H1 (cell line): ENCODE results near the gene SLC22A23. TPM values are rescaled to one million over a fixed set of nuclear protein-coding genes. Genes with fewer than 3 reads are reported as not detected.

ENCODE experiments used
- CTCF ChIA-PET: fragments of 300-600 bp; sonication (Branson Sonifier 250); formaldehyde crosslinking; loops from one replicate; lab custom pipeline; 2021; ENCODE audit not compliant: partially characterized antibody; lab: Charles Lee
- POLR2A ChIA-PET: fragments of 300-600 bp; sonication (Branson Sonifier 250); formaldehyde crosslinking; loops from one replicate; lab custom pipeline; 2021; ENCODE audit warnings: inconsistent platforms; ENCODE audit not compliant: partially characterized antibody; lab: Charles Lee
- DNase-seq, 2 experiments: peaks; one replicate each; pipeline versions ENCODE4 v3.0.0 to v3.0.0-alpha.2; 2010 to 2022; ENCODE audit warnings: low spot score in 2 of 2, low read depth in 1 of 2, mixed read lengths in 1 of 2
- FAIRE-seq: peaks from 2 replicates; lab custom pipeline; 2011; peaks lifted over from hg19 to GRCh38; lab: Jason Lieb, UNC
- H2AFZ ChIP-seq: 2 replicates; pipeline ENCODE4 v1.8.1; 2012; ENCODE audit warnings: low read length, inconsistent platforms
- H2AK5ac ChIP-seq: 2 replicates; pipeline ENCODE4 v1.6.1; 2013; ENCODE audit warnings: low read depth, low read length
- H2BK120ac ChIP-seq: replicated peaks from 2 replicates; pipeline ENCODE3; 2013; ENCODE audit warnings: low read depth, low read length, inconsistent platforms
- H2BK12ac ChIP-seq: 2 replicates; pipeline ENCODE4 v1.6.1; 2013; ENCODE audit warnings: low read depth, low read length
- H2BK15ac ChIP-seq: 2 replicates; pipeline ENCODE4 v1.6.1; 2013; ENCODE audit warnings: low read length
- H2BK20ac ChIP-seq: 2 replicates; pipeline ENCODE4 v1.6.1; 2013; ENCODE audit warnings: low read length
- H2BK5ac ChIP-seq: 2 replicates; pipeline ENCODE4 v1.6.1; 2013; ENCODE audit warnings: low read depth, low read length
- H3K14ac ChIP-seq: 2 replicates; pipeline ENCODE4 v1.6.1; 2013; ENCODE audit warnings: inconsistent platforms; ENCODE audit not compliant: insufficient read length
- H3K18ac ChIP-seq: 2 replicates; pipeline ENCODE4 v1.6.1; 2013; ENCODE audit warnings: low read length; ENCODE audit errors: extremely low read depth
- H3K23ac ChIP-seq: 2 replicates; pipeline ENCODE4 v1.6.1; 2013; ENCODE audit warnings: inconsistent platforms; ENCODE audit not compliant: insufficient read length
- H3K23me2 ChIP-seq: 2 replicates; pipeline ENCODE4 v1.6.1; 2013; ENCODE audit warnings: low read depth, low read length
- H3K27ac ChIP-seq: 2 replicates; pipeline ENCODE4 v1.6.1; 2011; ENCODE audit warnings: low read depth, low read length, inconsistent platforms
- H3K27me3 ChIP-seq, 4 experiments: replicated peaks in 1 of 4; 1 replicate in 1 of 4; 2 replicates in 3 of 4; pipeline versions ENCODE4 v1.6.1 to v1.8.1; 2011 to 2013; ENCODE audit warnings: low read length in 3 of 4, mild to moderate bottlenecking in 3 of 4, inconsistent platforms in 2 of 4, mixed read lengths in 2 of 4, moderate library complexity in 1 of 4; ENCODE audit not compliant: control insufficient read depth in 3 of 4, insufficient read depth in 3 of 4; ENCODE audit errors: extremely low read depth in 1 of 4
- H3K36me3 ChIP-seq, 4 experiments: 2 replicates each; pipeline versions ENCODE4 v1.6.1 to v1.8.1; 2011 to 2013; ENCODE audit warnings: mild to moderate bottlenecking in 4 of 4, low read length in 3 of 4, moderate library complexity in 2 of 4, control low read depth in 1 of 4, inconsistent platforms in 1 of 4; ENCODE audit not compliant: insufficient read depth in 4 of 4, control insufficient read depth in 2 of 4
- H3K4ac ChIP-seq: replicated peaks from 2 replicates; pipeline ENCODE3; 2013; ENCODE audit warnings: low read length, low read depth, mixed read lengths, inconsistent platforms; ENCODE audit not compliant: insufficient read length
- H3K4me1 ChIP-seq, 4 experiments: replicated peaks in 1 of 4; 1 replicate in 1 of 4; 2 replicates in 3 of 4; pipeline versions ENCODE4 v1.6.1 to v1.8.1; 2011 to 2013; ENCODE audit warnings: low read length in 3 of 4, inconsistent platforms in 2 of 4, mixed read lengths in 1 of 4; ENCODE audit not compliant: insufficient read depth in 4 of 4, control insufficient read depth in 3 of 4
- H3K4me2 ChIP-seq, 2 experiments: 2 replicates each; pipeline versions ENCODE4 v1.6.1 to v1.8.1; 2011 to 2013; ENCODE audit warnings: low read depth in 2 of 2, low read length in 2 of 2, control low read depth in 1 of 2, inconsistent platforms in 1 of 2, mild to moderate bottlenecking in 1 of 2; ENCODE audit not compliant: insufficient read depth in 1 of 2
- H3K4me3 ChIP-seq, 4 experiments: fragments of 200-600, 300-600 bp in 1 of 4; sonication (generic), shearing (Covaris generic), sonication (Bioruptor Twin) in 1 of 4; 2 replicates each; pipeline versions ENCODE4 v1.5.1 to v1.8.1; 2011 to 2016; ENCODE audit warnings: low read length in 4 of 4, low read depth in 3 of 4, control low read depth in 2 of 4, inconsistent platforms in 2 of 4, mild to moderate bottlenecking in 2 of 4, mixed read lengths in 1 of 4, moderate library complexity in 1 of 4; ENCODE audit not compliant: insufficient read depth in 2 of 4; ENCODE audit errors: extremely low read depth in 1 of 4
- H3K56ac ChIP-seq: replicated peaks from 2 replicates; pipeline ENCODE3; 2013; ENCODE audit warnings: low read depth, mild to moderate bottlenecking, mixed read lengths, low read length, inconsistent platforms; ENCODE audit not compliant: insufficient read length
- H3K79me1 ChIP-seq: 2 replicates; pipeline ENCODE4 v1.6.1; 2013; ENCODE audit warnings: low read depth, low read length, control low read depth
- H3K79me2 ChIP-seq, 2 experiments: 2 replicates each; pipeline versions ENCODE4 v1.6.1 to v1.8.1; 2012 to 2013; ENCODE audit warnings: low read length in 2 of 2, mild to moderate bottlenecking in 2 of 2, inconsistent platforms in 1 of 2; ENCODE audit not compliant: insufficient read depth in 2 of 2, control insufficient read depth in 1 of 2
- H3K9ac ChIP-seq, 4 experiments: replicated peaks in 1 of 4; 1 replicate in 1 of 4; 2 replicates in 3 of 4; pipeline versions ENCODE4 v1.6.1 to v1.8.1; 2011 to 2013; ENCODE audit warnings: low read depth in 3 of 4, low read length in 3 of 4, control low read depth in 2 of 4, mild to moderate bottlenecking in 2 of 4, moderate library complexity in 2 of 4, inconsistent platforms in 1 of 4; ENCODE audit errors: extremely low read depth in 1 of 4
- H3K9me3 ChIP-seq, 2 experiments: 2 replicates each; pipeline versions ENCODE4 v1.6.1 to v1.8.1; 2012 to 2013; ENCODE audit warnings: mild to moderate bottlenecking in 2 of 2, moderate library complexity in 2 of 2, control low read depth in 1 of 2, inconsistent platforms in 1 of 2, low read depth in 1 of 2, low read length in 1 of 2, mixed read lengths in 1 of 2; ENCODE audit not compliant: insufficient read depth in 2 of 2
- H4K20me1 ChIP-seq, 2 experiments: replicated peaks in 1 of 2; 2 replicates each; pipeline versions ENCODE3 to v1.8.1; 2011 to 2013; ENCODE audit warnings: inconsistent platforms in 2 of 2, low read length in 2 of 2, mild to moderate bottlenecking in 1 of 2; ENCODE audit not compliant: insufficient read depth in 2 of 2, control insufficient read depth in 1 of 2
- H4K5ac ChIP-seq: 2 replicates; pipeline ENCODE4 v1.6.1; 2013; ENCODE audit warnings: low read length, low read depth, mixed read lengths, inconsistent platforms; ENCODE audit not compliant: insufficient read length
- H4K8ac ChIP-seq: 2 replicates; pipeline ENCODE4 v1.8.0; 2013; ENCODE audit warnings: mild to moderate bottlenecking, moderate library complexity, low read length, inconsistent platforms; ENCODE audit not compliant: insufficient read depth; ENCODE audit errors: extremely low read depth
- H4K91ac ChIP-seq: replicated peaks from 2 replicates; pipeline ENCODE3; 2013; ENCODE audit warnings: low read length, mixed read lengths, inconsistent platforms; ENCODE audit not compliant: insufficient read length
- BCL11A ChIP-seq, 2 experiments: IDR thresholded peaks; one replicate each; pipeline ENCODE4 v1.6.1; 2011; ENCODE audit warnings: low read depth in 2 of 2, low read length in 2 of 2, mild to moderate bottlenecking in 2 of 2
- BRCA1 ChIP-seq: IDR thresholded peaks from 2 replicates; pipeline ENCODE4 v1.6.1; 2012; ENCODE audit warnings: low read depth, low read length, improper control_type of control experiment
- CEBPB ChIP-seq: IDR thresholded peaks from 2 replicates; pipeline ENCODE4 v1.6.1; 2012; ENCODE audit warnings: low read depth, low read length
- FOSL1 ChIP-seq: IDR thresholded peaks from 2 replicates; pipeline ENCODE4 v1.6.1; 2011; ENCODE audit warnings: mild to moderate bottlenecking, low read depth, low read length, moderate library complexity; ENCODE audit not compliant: insufficient read depth
- GABPA ChIP-seq: IDR thresholded peaks from 2 replicates; pipeline ENCODE4 v1.6.1; 2011; ENCODE audit warnings: mild to moderate bottlenecking, low read length, moderate library complexity, borderline replicate concordance; ENCODE audit not compliant: insufficient read depth
- JUN ChIP-seq: IDR thresholded peaks from 2 replicates; pipeline ENCODE4 v1.6.1; 2011; ENCODE audit warnings: low read depth, mild to moderate bottlenecking, improper control_type of control experiment, low read length
- KDM4A ChIP-seq: IDR thresholded peaks from one replicate; pipeline ENCODE4 v1.7.1; 2012; ENCODE audit warnings: low read depth, mild to moderate bottlenecking, moderate library complexity, low read length, inconsistent platforms; ENCODE audit not compliant: severe bottlenecking
- RBBP5 ChIP-seq: IDR thresholded peaks from 2 replicates; pipeline ENCODE4 v1.7.1; 2012; ENCODE audit warnings: low read depth, mild to moderate bottlenecking, inconsistent platforms, low read length, moderate library complexity, borderline replicate concordance
- RFX5 ChIP-seq: IDR thresholded peaks from 2 replicates; pipeline ENCODE4 v1.6.1; 2011; ENCODE audit warnings: low read depth, low read length, improper control_type of control experiment, borderline replicate concordance
- SP4 ChIP-seq: IDR thresholded peaks from 2 replicates; pipeline ENCODE4 v1.6.1; 2012; ENCODE audit warnings: low read length, inconsistent platforms
- YY1 ChIP-seq: IDR thresholded peaks from 2 replicates; pipeline ENCODE4 v1.6.1; 2011; ENCODE audit warnings: low read depth, mild to moderate bottlenecking, low read length
- WGBS, 2 experiments: shearing (Covaris generic) in 1 of 2; methylation state at CpG; one replicate each; pipeline versions ENCODE4 v1.1.6 to v1.1.7; 2013 to 2015; ENCODE audit warnings: low lambda C conversion rate in 2 of 2, mixed read lengths in 2 of 2, inconsistent platforms in 1 of 2, low coverage in 1 of 2, missing lambda C conversion rate in 1 of 2; ENCODE audit not compliant: insufficient replicate concordance in 2 of 2, insufficient coverage in 1 of 2, insufficient read length in 1 of 2; ENCODE audit errors: extremely low coverage in 1 of 2, missing lambda C conversion rate in 1 of 2; 5-methylcytosine and 5-hydroxymethylcytosine counted together
- polyA plus RNA-seq, 7 experiments: library from polyadenylated mRNA; depleted of rRNA in 3 of 7; stranded (reverse) in 5 of 7; unstranded in 2 of 7; fragments of >200 nt in 5 of 7; fragments of 200-250 nt in 2 of 7; gene quantifications; 1 replicate in 5 of 7; 2 replicates in 1 of 7; 4 replicates in 1 of 7; pipeline versions ENCODE4 v1.2.1 to v1.2.3, GENCODE V29; 2011 to 2013; ENCODE audit warnings: missing spikeins in 2 of 7, mixed read lengths in 2 of 7
- total RNA-seq: library from RNA; stranded (reverse); fragmentation: NEBNext Ultra II Directional; extraction: Animal tissue kit (Norgen Biotek cat#: 25700); gene quantifications from 2 replicates; pipeline ENCODE4 v1.2.1, GENCODE V29; 2021
- TF ChIP-seq, protein P1 (sequence below), 3 experiments: IDR thresholded peaks; 1 replicate in 2 of 3; 2 replicates in 1 of 3; pipeline versions ENCODE4 v1.5.1 to v1.6.1; 2011; ENCODE audit warnings: low read length in 3 of 3, mild to moderate bottlenecking in 3 of 3, inconsistent platforms in 2 of 3, low read depth in 1 of 3, moderate library complexity in 1 of 3; ENCODE audit not compliant: insufficient read depth in 1 of 3; ENCODE audit errors: control extremely low read depth in 1 of 3

The SLC22A23 gene
- total and polyA plus RNA-seq, 2 of the 8 experiments (the other 6 are each of a cell fraction or from before 2014, with no cell fraction given) = 9.9 to 38.4 TPM

GRCh38 chr6:3460253-3460652 is 3.4 kb upstream of the SLC22A23 start:
- H3K23ac ChIP-seq = no peak overlapping the region
- 76% methylated on average over 1 of the region's 1 CpG; no CpG with 5 or more reads in 1 of the 2 experiments for WGBS, 2 experiments
- 0 out of 2 replicates have a peak, but pooled peaks cover 2% of the 10 kb centered on the region for H3K79me1 ChIP-seq
- H3K4me2 ChIP-seq = no peak overlapping the region
- H4K91ac ChIP-seq = no peak overlapping the region
- no peak for FAIRE-seq
- H2BK120ac ChIP-seq = no peak overlapping the region
- no peak overlapping the region for H3K4me3 ChIP-seq
- ChIA-PET CTCF (interaction anchor here (0.6 to 1.2 kb wide), 4 partner anchors 17 to 326 kb away, joined by 3 read pairs; no protein-coding TSS in a partner anchor), POLR2A (no interaction called here)
- no peak overlapping the region for H3K14ac ChIP-seq
- H3K4me1 ChIP-seq = peaks cover 5 to 18% (median 12%) of the 10 kb centered on the region in 4 experiments
- no peak overlapping the region for H3K18ac ChIP-seq
- no peak overlapping the region; the same call in 1 of the 2 replicates for H2BK5ac ChIP-seq
- H3K4ac ChIP-seq = no peak overlapping the region
- no peak overlapping the region for H2AK5ac ChIP-seq
- H2BK15ac ChIP-seq = no peak overlapping the region
- no peaks in the 10 kb centered on the region for H3K9me3 ChIP-seq
- peaks cover 1 to 17% (median 8%) of the 10 kb centered on the region in 4 experiments; a peak in 6 of 7 replicates for H3K27me3 ChIP-seq
- H3K56ac ChIP-seq = no peak overlapping the region
- H3K9ac ChIP-seq = no peak overlapping the region
- peaks cover 3 to 6% of the 10 kb centered on the region in 2 experiments for H4K20me1 ChIP-seq
- DNase-seq = no peak
- H2BK12ac ChIP-seq = peak overlapping the region; percentile 50; the same call in 1 of the 2 replicates
- no peaks in the 10 kb centered on the region for H3K36me3 ChIP-seq
- no peak overlapping the region for H4K5ac ChIP-seq
- H3K23me2 ChIP-seq = peaks cover 14% of the 10 kb centered on the region
- peak overlapping the region; percentile 57; the same call in 1 of the 2 replicates for H2BK20ac ChIP-seq
- H4K8ac ChIP-seq = no peak overlapping the region
- no peak overlapping the region for H2AFZ ChIP-seq
- H3K27ac ChIP-seq = no peak overlapping the region
- peaks cover 0 to 6% of the 10 kb centered on the region in 2 experiments; a peak in 3 of 4 replicates for H3K79me2 ChIP-seq
- TF ChIP-seq BRCA1 (no peak), GABPA (no peak), JUN (no peak), RFX5 (no peak), SP4 (no peak), CEBPB (no peak), BCL11A (IDR thresholded peaks at IDR 0.05; ENCODE audit: low read depth in 2 of 2, low read length in 2 of 2) (no peak), FOSL1 (no peak), RBBP5 (no peak), YY1 (no peak), KDM4A (no peak)
- TF ChIP-seq, protein P1, sequence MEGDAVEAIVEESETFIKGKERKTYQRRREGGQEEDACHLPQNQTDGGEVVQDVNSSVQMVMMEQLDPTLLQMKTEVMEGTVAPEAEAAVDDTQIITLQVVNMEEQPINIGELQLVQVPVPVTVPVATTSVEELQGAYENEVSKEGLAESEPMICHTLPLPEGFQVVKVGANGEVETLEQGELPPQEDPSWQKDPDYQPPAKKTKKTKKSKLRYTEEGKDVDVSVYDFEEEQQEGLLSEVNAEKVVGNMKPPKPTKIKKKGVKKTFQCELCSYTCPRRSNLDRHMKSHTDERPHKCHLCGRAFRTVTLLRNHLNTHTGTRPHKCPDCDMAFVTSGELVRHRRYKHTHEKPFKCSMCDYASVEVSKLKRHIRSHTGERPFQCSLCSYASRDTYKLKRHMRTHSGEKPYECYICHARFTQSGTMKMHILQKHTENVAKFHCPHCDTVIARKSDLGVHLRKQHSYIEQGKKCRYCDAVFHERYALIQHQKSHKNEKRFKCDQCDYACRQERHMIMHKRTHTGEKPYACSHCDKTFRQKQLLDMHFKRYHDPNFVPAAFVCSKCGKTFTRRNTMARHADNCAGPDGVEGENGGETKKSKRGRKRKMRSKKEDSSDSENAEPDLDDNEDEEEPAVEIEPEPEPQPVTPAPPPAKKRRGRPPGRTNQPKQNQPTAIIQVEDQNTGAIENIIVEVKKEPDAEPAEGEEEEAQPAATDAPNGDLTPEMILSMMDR (IDR thresholded peaks at IDR 0.05; ENCODE audit: control extremely low read depth in 1 of 3, insufficient read depth in 1 of 3, low read depth in 1 of 3, low read length in 3 of 3) = no peak
